Omental fat pad (tissue), 4 donors: Measurements from ENCODE around the gene ARID5B. TPM values are rescaled to one million over a fixed set of nuclear protein-coding genes. Genes with fewer than 3 reads are reported as not detected.

ENCODE experiments used
- ATAC-seq: fragments of 150-250 bp; one replicate; pipeline ENCODE4 v1.9.1; 2016; ENCODE audit warnings: mild to moderate bottlenecking, moderate library complexity; ENCODE audit not compliant: low FRiP score
- DNase-seq: peaks from one replicate; pipeline ENCODE4 v3.0.0-alpha.2; 2019; ENCODE audit warnings: low spot score
- CTCF ChIP-seq, 3 donors: fragments of 450-650 bp; IDR thresholded peaks; one replicate each; pipeline ENCODE4 v1.5.1; 2016 to 2017; ENCODE audit warnings: antibody characterized with exemption in 3 of 3, mild to moderate bottlenecking in 3 of 3, moderate library complexity in 2 of 3
- total RNA-seq, 4 donors: library from RNA; depleted of rRNA; stranded (reverse); fragments of >200 nt; gene quantifications; one replicate each; pipeline ENCODE4 v1.1.0, GENCODE V29; 2016

ARID5B gene
- total RNA-seq, 4 donors from 2014 or later: 57.5 to 163 (median 123) TPM

GRCh38 chr10:62075414-62075813 lies 173.9 kb downstream of the ARID5B start:
- DNase-seq (no peak), ATAC-seq (no peak)
- TF ChIP-seq CTCF (IDR thresholded peaks at IDR 0.05): no peak

GRCh38 chr10:62075912-62076311 lies 174.4 kb downstream of the ARID5B start:
- ATAC-seq: no peak
- no peak for DNase-seq
- no peak for TF ChIP-seq CTCF (IDR thresholded peaks at IDR 0.05)

- ATAC-seq (no peak), DNase-seq (no peak)
- TF ChIP-seq CTCF (IDR thresholded peaks at IDR 0.05): no peak
Measured at GRCh38 chr10:62076891-62077290, 175.4 kb downstream of the ARID5B start.

- DNase-seq (no peak), ATAC-seq (no peak)
- TF ChIP-seq CTCF (IDR thresholded peaks at IDR 0.05): no peak
Measured at GRCh38 chr10:62077330-62078015, 176.0 kb downstream of the ARID5B start.

- no peak for TF ChIP-seq CTCF (IDR thresholded peaks at IDR 0.05)
- ATAC-seq (no peak), DNase-seq (no peak)
Measured at GRCh38 chr10:62079885-62080559, 178.5 kb downstream of the ARID5B start.

GRCh38 chr10:62080905-62081304 lies 179.4 kb downstream of the ARID5B start:
- ATAC-seq (no peak), DNase-seq (no peak)
- no peak for TF ChIP-seq CTCF (IDR thresholded peaks at IDR 0.05)
